Activated naive CD4-positive, alpha-beta T cell treated with anti-CD3 and anti-CD28 coated beads, Interleukin-2, amount 50 U/mL, for 72 hours (primary cell): Measurements from ENCODE around the gene MAX. TPM values are rescaled to one million over a fixed set of nuclear protein-coding genes. Genes with fewer than 3 reads are reported as not detected.

Experiments used
- ATAC-seq, 2 donors: fragments of 150-1000 bp; cut with Tn5 transposase; 2 replicates each; pipeline ENCODE4 v1.10.0; 2021; ENCODE audit warnings: mild to moderate bottlenecking in 2 of 2, moderate library complexity in 2 of 2
- DNase-seq, 2 donors: peaks; one replicate each; pipeline ENCODE4 v3.0.0; 2021 to 2022; ENCODE audit warnings: low spot score in 2 of 2
- H3K27ac Mint-ChIP-seq, 2 donors: one replicate each; pipeline ENCODE4 v1.8.0; 2022; ENCODE audit warnings: mild to moderate bottlenecking in 2 of 2, mixed read lengths in 2 of 2
- H3K36me3 Mint-ChIP-seq, 2 donors: one replicate each; pipeline ENCODE4 v1.8.0; 2022; ENCODE audit warnings: mixed read lengths in 2 of 2
- H3K9me3 Mint-ChIP-seq, 2 donors: one replicate each; pipeline ENCODE4 v1.8.0; 2022; ENCODE audit warnings: mixed read lengths in 2 of 2
- total RNA-seq, 2 donors: library from RNA; stranded (reverse); gene quantifications; one replicate each; pipeline ENCODE4 v1.2.3, GENCODE V29; 2022

Gene MAX
- total RNA-seq, 2 donors from 2014 or later = 84.2 to 107 TPM

GRCh38 chr14:65084554-65085505, 17.5 kb downstream of the MAX start:
- Mint-ChIP-seq H3K27ac (peak overlapping the region in 1 of 2 donors; percentile 22), H3K36me3 (peaks cover 50 to 92% of the 10 kb centered on the region in 2 donors), H3K9me3 (peaks cover 0 to 16% of the 10 kb centered on the region in 2 donors)
- no peak for ATAC-seq
- DNase-seq = no peak

- DNase-seq (no peak), ATAC-seq (no peak)
- Mint-ChIP-seq H3K9me3 (peaks cover 0 to 13% of the 10 kb centered on the region in 2 donors), H3K27ac (peak overlapping the region in 1 of 2 donors; percentile 82), H3K36me3 (peaks cover 37 to 83% of the 10 kb centered on the region in 2 donors)
Observed at GRCh38 chr14:65082930-65083329, 19.4 kb downstream of the MAX start.

GRCh38 chr14:65080960-65081747, 21.2 kb downstream of the MAX start:
- no peak for DNase-seq
- H3K36me3 Mint-ChIP-seq = peaks cover 20 to 75% of the 10 kb centered on the region in 2 donors
- no peak for ATAC-seq
- H3K27ac Mint-ChIP-seq = peak overlapping the region; percentile 31 to 72
- peaks cover 0 to 3% of the 10 kb centered on the region in 2 donors for H3K9me3 Mint-ChIP-seq

- H3K27ac Mint-ChIP-seq = peak overlapping the region in 1 of 2 donors; percentile 11
- DNase-seq (no peak), ATAC-seq (peak in 1 of 2 donors; percentile 29)
- H3K9me3 Mint-ChIP-seq = no peaks in the 10 kb centered on the region
- peaks cover 11 to 74% of the 10 kb centered on the region in 2 donors for H3K36me3 Mint-ChIP-seq
Observed at GRCh38 chr14:65079768-65080167, 22.5 kb downstream of the MAX start.

GRCh38 chr14:65079201-65079600, 23.1 kb downstream of the MAX start:
- Mint-ChIP-seq H3K27ac (peak overlapping the region; percentile 11 to 77), H3K36me3 (peaks cover 11 to 69% of the 10 kb centered on the region in 2 donors), H3K9me3 (no peaks in the 10 kb centered on the region)
- no peak for DNase-seq
- no peak for ATAC-seq

- Mint-ChIP-seq H3K27ac (no peak overlapping the region), H3K9me3 (no peaks in the 10 kb centered on the region), H3K36me3 (peaks cover 8 to 51% of the 10 kb centered on the region in 2 donors)
- no peak for ATAC-seq
- no peak for DNase-seq
Observed at GRCh38 chr14:65077318-65077717, 25.0 kb downstream of the MAX start.

- H3K9me3 Mint-ChIP-seq = no peaks in the 10 kb centered on the region
- DNase-seq (no peak), ATAC-seq (no peak)
- H3K27ac Mint-ChIP-seq = peak overlapping the region in 1 of 2 donors; percentile 24
- H3K36me3 Mint-ChIP-seq = peaks cover 0 to 36% of the 10 kb centered on the region in 2 donors
Observed at GRCh38 chr14:65075628-65076325, 26.5 kb downstream of the MAX start.

- peaks cover 0 to 30% of the 10 kb centered on the region in 2 donors for H3K36me3 Mint-ChIP-seq
- ATAC-seq (peak in 1 of 2 donors; percentile 37), DNase-seq (no peak)
- H3K9me3 Mint-ChIP-seq = no peaks in the 10 kb centered on the region
- H3K27ac Mint-ChIP-seq = peak overlapping the region; percentile 24 to 88
Observed at GRCh38 chr14:65074449-65075150, 27.7 kb downstream of the MAX start.

- DNase-seq (no peak), ATAC-seq (no peak)
- no peaks in the 10 kb centered on the region for H3K9me3 Mint-ChIP-seq
- H3K27ac Mint-ChIP-seq = peak overlapping the region; percentile 24 to 52
- H3K36me3 Mint-ChIP-seq = peaks cover 0 to 23% of the 10 kb centered on the region in 2 donors
Observed at GRCh38 chr14:65073605-65074201, 28.6 kb downstream of the MAX start.

GRCh38 chr14:65072937-65073336, 29.4 kb downstream of the MAX start:
- H3K9me3 Mint-ChIP-seq = no peaks in the 10 kb centered on the region
- no peak for DNase-seq
- ATAC-seq = no peak
- H3K27ac Mint-ChIP-seq = peak overlapping the region; percentile 24 to 77
- peaks cover 0 to 22% of the 10 kb centered on the region in 2 donors for H3K36me3 Mint-ChIP-seq

GRCh38 chr14:65072256-65072655, 30.1 kb downstream of the MAX start:
- H3K9me3 Mint-ChIP-seq = no peaks in the 10 kb centered on the region
- ATAC-seq = no peak

GRCh38 chr14:65071544-65071943, 30.8 kb downstream of the MAX start:
- peaks cover 0 to 14% of the 10 kb centered on the region in 2 donors for H3K36me3 Mint-ChIP-seq
- ATAC-seq = no peak
- H3K9me3 Mint-ChIP-seq = no peaks in the 10 kb centered on the region
- no peak for DNase-seq
- H3K27ac Mint-ChIP-seq = no peak overlapping the region

More at GRCh38 chr14:65072256-65072655, 30.1 kb downstream of the MAX start:
- peak overlapping the region; percentile 24 to 77 for H3K27ac Mint-ChIP-seq
- no peak for DNase-seq
- H3K36me3 Mint-ChIP-seq = peaks cover 0 to 18% of the 10 kb centered on the region in 2 donors

- Mint-ChIP-seq H3K9me3 (no peaks in the 10 kb centered on the region), H3K27ac (peak overlapping the region in 1 of 2 donors; percentile 22), H3K36me3 (peaks cover 0 to 7% of the 10 kb centered on the region in 2 donors)
- ATAC-seq (no peak), DNase-seq (no peak)
Observed at GRCh38 chr14:65070471-65070976, 31.8 kb downstream of the MAX start.

- ATAC-seq (no peak), DNase-seq (no peak)
- no peak overlapping the region for H3K27ac Mint-ChIP-seq
- H3K36me3 Mint-ChIP-seq = peaks cover 1 to 4% of the 10 kb centered on the region in 2 donors
- peaks cover 0 to 1% of the 10 kb centered on the region in 2 donors for H3K9me3 Mint-ChIP-seq
Observed at GRCh38 chr14:65069874-65070413, 32.4 kb downstream of the MAX start.

GRCh38 chr14:65065719-65066118, 36.6 kb downstream of the MAX start:
- H3K9me3 Mint-ChIP-seq = peaks cover 0 to 6% of the 10 kb centered on the region in 2 donors
- ATAC-seq (no peak), DNase-seq (no peak)
- peak overlapping the region in 1 of 2 donors; percentile 17 for H3K27ac Mint-ChIP-seq
- peaks cover 13 to 28% of the 10 kb centered on the region in 2 donors for H3K36me3 Mint-ChIP-seq
